GM19397 (cell line): ENCODE data around the gene RAP1GAP.
"Not testable (repeated sequence)": the region's sequence is repeated elsewhere in the genome, so short reads cannot be mapped to it uniquely, and the experiment has no call there.

Experiments used
- ATAC-seq: cut with Tn5 transposase; IDR thresholded peaks from one replicate; pipeline ENCODE4 v1.9.1; 2021; ENCODE audit warnings: mild to moderate bottlenecking, moderate library complexity; ENCODE audit not compliant: unreplicated experiment

The RAP1GAP gene

DNA sequence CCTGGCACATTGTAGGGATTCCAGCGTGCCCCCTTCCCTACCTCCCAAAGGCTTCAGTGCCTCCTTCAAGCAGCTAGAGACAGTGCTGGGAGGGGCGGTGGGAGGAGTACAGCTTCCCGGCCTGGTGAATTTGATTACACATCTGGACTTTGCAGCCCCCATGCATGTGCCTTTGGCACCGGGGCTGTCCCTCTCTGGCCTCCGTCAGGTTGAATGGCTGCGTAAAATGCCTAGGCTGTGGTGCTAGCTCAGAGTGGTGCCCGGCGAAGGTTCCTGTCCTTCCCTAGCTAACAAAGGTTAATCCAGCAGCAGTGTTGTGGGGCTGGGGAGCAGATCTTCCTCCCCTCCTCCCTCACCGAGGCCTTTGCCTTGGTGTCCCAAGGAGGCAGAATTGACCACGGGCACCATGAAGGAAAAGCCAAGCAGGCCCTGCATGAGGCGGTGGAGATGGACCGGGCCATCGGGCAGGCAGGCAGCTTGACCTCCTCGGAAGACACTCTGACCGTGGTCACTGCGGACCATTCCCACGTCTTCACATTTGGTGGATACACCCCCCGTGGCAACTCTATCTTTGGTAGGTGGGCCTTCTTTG, 93.7 kb downstream of the RAP1GAP start:
- ATAC-seq = no peak

GRCh38 chr1:21574466-21575151, 94.5 kb downstream of the RAP1GAP start:
- no peak for ATAC-seq

DNA sequence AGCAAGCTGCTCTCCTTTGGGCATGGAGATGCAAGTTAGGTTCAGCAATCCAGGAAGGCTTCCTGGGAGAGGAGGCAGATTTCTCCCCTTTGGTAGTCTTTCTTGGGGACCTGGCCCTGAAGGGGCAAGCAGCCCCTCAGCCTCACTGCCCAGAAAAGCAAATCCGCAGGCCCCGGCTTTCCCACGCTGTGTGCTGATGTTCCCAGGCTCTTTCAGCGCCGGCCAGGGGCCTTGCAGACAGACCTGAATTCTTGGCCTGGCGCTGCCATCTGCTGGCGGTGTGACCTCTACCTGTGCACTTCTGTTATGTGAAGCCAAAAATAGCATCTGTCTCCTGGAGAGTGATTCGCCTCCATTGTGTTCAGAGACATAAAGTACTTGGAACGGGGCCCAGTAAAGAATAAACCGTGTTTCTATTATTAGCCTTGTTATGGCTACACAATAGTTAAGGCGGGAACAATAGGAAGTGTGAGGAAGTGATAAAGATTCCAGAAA, 95.1 kb downstream of the RAP1GAP start:
- no peak for ATAC-seq

DNA sequence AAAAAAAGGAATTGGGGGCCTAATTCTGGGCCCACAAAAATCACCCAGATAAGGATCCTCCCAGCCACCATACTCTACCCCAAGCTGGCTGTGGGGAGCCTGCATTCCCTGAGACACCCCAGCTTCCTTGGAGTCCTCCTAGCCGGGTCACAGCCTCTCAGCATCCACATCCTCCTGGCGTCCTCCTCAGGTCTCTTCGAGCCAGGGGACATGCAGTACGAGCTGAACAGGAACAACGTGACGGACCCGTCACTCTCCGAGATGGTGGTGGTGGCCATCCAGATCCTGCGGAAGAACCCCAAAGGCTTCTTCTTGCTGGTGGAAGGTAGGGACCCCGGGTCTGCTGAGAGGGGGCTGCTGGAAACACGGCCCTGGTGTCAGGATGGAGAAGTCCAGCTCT, 95.7 kb downstream of the RAP1GAP start:
- ATAC-seq = no peak

DNA sequence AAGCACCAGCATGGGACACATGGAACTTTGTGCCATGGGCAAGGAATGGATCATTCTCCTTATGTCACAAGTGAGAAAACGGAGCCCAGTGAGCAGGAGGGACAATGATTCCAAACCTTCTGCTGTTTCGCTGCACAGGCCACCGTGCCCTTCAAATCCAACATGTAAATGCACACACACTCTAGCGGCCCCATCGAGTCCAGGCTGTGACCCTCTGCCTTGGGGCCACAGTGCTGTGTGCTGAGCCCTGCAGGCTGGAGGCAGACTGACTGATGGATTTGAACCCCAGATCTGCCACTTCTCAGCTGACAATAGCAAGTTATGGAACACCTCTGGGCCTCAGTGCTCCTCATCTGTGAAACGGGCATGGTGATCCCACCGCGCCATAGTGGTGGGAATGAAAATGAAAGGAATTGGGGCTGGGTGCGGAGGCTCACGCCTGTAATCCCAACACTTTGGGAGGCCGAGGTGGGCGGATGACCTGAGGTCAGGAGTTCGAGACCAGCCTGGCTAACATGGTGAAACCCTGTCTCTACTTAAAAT, 96.4 kb downstream of the RAP1GAP start:
- no peak for ATAC-seq

DNA sequence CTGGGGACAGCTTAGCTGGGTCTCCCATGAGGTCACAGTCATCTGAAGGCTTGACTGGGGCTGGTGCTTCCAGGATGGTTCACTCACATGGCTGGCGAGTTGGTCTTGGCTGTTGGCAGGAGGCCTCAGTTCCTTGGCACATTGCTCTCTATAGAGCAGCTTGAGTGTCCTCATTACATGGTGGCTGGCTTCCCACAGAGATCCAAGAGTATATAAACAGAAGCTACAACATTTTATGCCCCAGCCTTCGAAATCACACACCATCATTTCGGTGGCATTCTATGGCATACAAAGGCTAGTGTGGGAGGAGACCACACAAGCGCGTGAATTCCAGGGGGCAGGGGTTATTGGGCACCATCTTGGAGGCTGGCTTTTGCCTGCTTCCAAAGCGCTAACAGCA, 96.9 kb downstream of the RAP1GAP start:
- ATAC-seq = no peak

DNA sequence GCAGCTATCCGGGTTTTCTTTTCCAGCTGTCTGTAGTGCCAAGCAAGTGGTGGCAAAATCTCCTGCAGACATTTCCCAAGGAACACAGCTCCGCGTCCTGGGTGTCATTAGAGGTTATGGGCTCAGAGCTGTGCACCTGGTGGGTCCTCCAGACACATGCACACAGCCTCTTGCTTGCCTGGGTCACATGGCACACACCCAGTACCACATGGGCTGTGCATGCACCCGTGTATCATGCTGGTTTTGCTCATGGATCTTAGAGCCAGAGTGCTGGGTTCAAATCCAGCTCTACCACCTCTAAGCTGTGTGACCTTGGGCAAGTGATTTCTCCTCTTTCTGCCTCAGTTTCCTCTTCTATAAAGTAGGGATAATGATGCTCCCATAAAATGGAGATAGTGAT, 98.3 kb downstream of the RAP1GAP start:
- ATAC-seq = no peak

DNA sequence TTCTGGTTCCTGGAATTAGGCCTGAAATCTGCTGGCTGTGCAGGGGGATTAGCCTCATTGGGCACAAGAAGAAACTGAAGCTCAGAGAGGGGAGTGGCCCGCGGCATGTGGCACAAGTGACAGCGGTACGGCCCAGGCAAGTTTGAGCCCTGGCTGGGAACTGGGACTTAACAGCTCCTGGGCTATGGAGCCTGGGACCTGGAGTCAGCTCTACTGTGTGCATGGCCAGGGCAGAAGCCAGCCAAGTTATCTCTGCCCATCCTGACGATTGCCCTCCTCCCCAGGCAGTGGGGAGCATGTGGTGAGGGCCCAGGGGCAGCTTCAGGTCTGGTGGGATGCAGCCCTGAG, 98.7 kb downstream of the RAP1GAP start:
- no peak for ATAC-seq

DNA sequence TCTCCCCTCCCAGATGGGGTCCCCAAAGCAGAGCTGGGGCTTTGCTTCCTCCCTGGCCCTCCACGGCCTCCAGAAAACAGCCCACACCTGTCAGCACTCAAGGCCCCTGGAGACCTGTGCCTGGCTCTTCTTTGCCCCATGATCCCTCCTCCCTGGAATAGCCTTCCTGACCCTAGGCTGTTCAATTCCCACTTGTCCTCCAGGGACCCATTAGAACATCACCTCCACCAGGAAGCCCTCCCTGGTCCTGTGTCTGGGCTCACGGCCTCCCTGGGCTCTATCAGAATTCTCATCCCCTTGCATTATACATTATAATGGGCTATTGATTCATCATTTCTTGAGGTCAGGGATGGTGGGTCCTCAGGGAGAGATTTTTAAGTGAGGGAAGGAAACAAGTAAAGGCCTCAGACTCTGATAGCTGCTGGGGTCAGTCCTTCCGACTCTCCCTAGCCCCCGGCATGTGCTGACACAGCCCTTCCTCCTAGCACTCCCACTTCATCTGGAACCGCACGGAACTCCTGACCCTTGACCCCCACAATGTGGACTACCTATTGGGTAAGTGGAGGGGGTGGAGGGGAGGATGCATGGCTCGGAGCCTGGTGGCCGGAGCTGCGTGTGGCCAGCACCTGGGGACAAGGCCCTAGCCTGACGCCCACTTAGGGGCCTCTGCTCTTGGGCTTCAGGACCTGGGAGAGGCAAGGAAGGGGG, 99.2 kb downstream of the RAP1GAP start:
- no peak for ATAC-seq

GRCh38 chr1:21568809-21569385, 100.3 kb downstream of the RAP1GAP start:
- no peak for ATAC-seq

GRCh38 chr1:21568006-21568746, 101.0 kb downstream of the RAP1GAP start:
- no peak for ATAC-seq

DNA sequence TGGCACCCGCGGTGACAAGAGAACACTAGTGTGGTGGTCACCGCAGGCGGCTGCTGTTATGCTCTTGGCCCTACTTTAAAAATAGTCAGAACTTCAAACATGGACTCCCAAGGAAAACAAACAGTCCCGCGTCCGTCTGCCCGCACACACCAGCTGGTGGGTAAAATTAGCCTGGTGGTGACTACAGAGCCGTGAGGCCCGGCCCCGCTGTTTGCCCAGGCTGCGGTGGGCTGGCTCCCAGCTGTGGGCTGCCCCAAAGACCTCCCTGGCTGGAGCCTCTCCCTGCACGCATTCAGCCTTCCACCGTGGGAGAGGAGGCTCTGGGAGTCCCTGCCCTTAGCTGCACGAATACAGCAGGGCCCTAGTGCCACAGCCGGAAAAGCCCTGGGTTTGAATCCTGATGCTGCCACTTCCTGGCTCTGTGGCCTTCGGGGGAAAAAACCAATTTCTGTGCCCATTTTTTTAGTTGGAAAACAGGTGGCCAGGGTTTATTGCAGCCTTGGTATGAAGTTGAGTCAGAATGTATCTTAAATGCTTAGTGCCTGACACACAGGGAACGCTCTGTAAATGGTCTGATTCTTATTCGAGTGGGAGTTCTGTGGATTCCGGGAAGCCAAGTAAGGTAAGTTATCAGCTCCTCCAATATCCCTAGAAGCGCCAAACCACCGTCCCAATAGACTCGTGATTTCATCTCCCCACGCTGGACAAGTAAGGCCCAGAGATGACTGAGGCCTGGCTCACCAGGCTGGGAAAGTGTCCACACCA, 101.7 kb downstream of the RAP1GAP start:
- ATAC-seq = no peak

DNA sequence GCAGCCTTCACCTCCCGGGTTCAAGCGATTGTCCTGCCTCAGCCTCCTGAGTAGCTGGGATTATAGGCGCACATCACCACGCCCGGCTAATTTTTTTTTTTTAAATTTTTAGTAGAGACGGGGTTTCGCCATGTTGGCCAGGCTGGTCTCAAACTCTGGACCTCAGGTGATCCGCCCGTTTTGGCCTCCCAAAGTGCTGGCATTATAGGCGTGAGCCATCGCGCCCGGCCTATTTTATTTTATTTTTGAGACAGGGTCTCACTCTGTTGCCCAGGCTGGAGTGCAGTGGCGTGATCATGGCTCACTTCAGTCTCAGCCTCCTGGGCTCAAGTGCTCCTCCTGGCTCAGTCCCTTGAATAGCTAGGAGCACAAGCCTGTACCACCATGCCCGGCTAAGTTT, 102.8 kb downstream of the RAP1GAP start:
- not testable (repeated sequence) for ATAC-seq

GRCh38 chr1:21565285-21565684, 103.9 kb downstream of the RAP1GAP start:
- no peak for ATAC-seq

DNA sequence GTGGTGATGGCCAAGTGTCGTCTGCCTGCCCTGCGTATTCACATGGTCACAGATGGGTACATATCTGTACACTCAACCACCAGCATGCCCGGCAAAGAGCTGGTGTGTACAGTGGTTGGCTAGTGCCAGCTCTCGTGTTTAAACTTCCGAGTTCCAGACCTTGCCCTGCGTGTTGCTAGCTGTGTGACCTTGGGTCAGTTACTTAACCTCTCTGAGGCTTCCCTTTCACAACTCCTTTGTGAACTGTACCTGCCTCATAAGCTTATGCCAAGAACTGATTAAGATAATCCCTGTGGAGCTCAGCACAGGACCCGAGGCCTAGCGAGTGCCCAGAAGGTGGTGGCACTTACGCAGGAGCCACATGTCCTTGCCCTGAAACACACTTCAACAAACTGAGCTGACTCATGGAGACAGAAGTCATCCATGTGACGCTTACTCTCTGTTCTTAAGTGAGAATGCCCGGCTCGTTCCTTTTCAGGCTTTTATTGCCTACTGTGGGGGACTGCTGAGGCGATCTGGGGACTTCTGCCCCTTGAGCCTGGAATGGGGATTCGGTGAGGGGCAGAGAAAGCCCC, 104.5 kb downstream of the RAP1GAP start:
- ATAC-seq = no peak

GRCh38 chr1:21563971-21564370, 105.2 kb downstream of the RAP1GAP start:
- no peak for ATAC-seq

DNA sequence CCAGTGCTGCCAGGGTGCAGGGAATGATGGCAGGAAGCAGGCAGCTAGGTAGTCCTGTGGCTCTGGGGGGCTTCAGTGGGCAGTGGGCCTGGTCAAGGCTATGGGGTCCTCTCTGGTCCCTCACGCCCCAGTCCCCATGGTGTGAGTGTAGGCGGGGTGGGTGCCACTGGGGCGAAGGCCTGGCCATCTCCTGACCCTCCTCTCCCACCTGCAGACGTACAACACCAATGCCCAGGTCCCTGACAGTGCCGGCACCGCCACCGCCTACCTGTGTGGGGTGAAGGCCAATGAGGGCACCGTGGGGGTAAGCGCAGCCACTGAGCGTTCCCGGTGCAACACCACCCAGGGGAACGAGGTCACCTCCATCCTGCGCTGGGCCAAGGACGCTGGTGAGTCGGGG, 106.3 kb downstream of the RAP1GAP start:
- ATAC-seq = no peak

- ATAC-seq = no peak
Observed at GRCh38 chr1:21560916-21561638, 108.1 kb downstream of the RAP1GAP start.
